GM12878 (cell line): ENCODE measurements around the gene CTIF. TPM values are rescaled to one million over a fixed set of nuclear protein-coding genes. Genes with fewer than 3 reads are reported as not detected.

Source experiments
- ATAC-seq: fragments of 200-7000 bp; cut with Tn5 transposase; 3 replicates; pipeline ENCODE4 v1.9.1; 2020; ENCODE audit warnings: mild to moderate bottlenecking, moderate library complexity
- BruUV-seq: library from RNA; stranded (reverse); fragments of 400-500 nt; replicated peaks from 2 replicates; lab custom pipeline; 2021; lab: Mats Ljungman, UMichigan
- CTCF ChIA-PET: fragments of 300-600 bp; sonication (Branson Sonifier 250); formaldehyde crosslinking; extraction: SDS; loops from one replicate; lab custom pipeline; 2021; ENCODE audit warnings: inconsistent platforms; lab: Yijun Ruan, JAX
- POLR2A ChIA-PET: fragments of 350-600 bp; formaldehyde crosslinking; extraction: SDS; loops from one replicate; lab custom pipeline; 2021; ENCODE audit warnings: inconsistent platforms; lab: Charles Lee
- RAD21 ChIA-PET: fragments of 300-600 bp; sonication (Branson Sonifier 250); formaldehyde crosslinking; loops from one replicate; lab custom pipeline; 2023; ENCODE audit warnings: antibody characterized with exemption; ENCODE audit not compliant: unreplicated experiment; lab: Charles Lee
- SMC1A ChIA-PET: fragments of 300-600 bp; sonication (Branson Sonifier 250); formaldehyde crosslinking; loops from one replicate; lab custom pipeline; 2023; ENCODE audit not compliant: unreplicated experiment, uncharacterized antibody; lab: Charles Lee
- DNase-seq: peaks from one replicate; pipeline ENCODE4 v3.0.0-alpha.2; 2011; ENCODE audit warnings: low read depth, low spot score
- FAIRE-seq: peaks from 3 replicates; lab custom pipeline; 2011; peaks lifted over from hg19 to GRCh38; lab: Jason Lieb, UNC
- H2AFZ ChIP-seq: 2 replicates; pipeline ENCODE4 v1.6.0; 2011; ENCODE audit warnings: low read depth, low read length, control low read depth; ENCODE audit not compliant: control insufficient read depth
- H3K27ac ChIP-seq: 2 replicates; pipeline ENCODE4 v1.5.1; 2011; ENCODE audit warnings: control low read depth; ENCODE audit not compliant: control insufficient read depth, insufficient read depth
- H3K27me3 ChIP-seq, 2 experiments: replicated peaks in 1 of 2; 2 replicates each; pipeline versions ENCODE4 v1.6.0 to v1.6.1; 2011; ENCODE audit warnings: low read length in 1 of 2; ENCODE audit not compliant: control insufficient read depth in 2 of 2, insufficient read depth in 2 of 2
- H3K36me3 ChIP-seq, 2 experiments: 2 replicates each; pipeline ENCODE4 v1.5.1; 2011; ENCODE audit warnings: low read length in 1 of 2; ENCODE audit not compliant: control insufficient read depth in 2 of 2, insufficient read depth in 2 of 2
- H3K4me1 ChIP-seq: 2 replicates; pipeline ENCODE4 v1.6.1; 2011; ENCODE audit warnings: mild to moderate bottlenecking, low read length, moderate library complexity, mixed read lengths; ENCODE audit not compliant: control insufficient read depth, insufficient read depth
- H3K4me2 ChIP-seq: 2 replicates; pipeline ENCODE4 v1.6.0; 2011; ENCODE audit warnings: control low read depth; ENCODE audit not compliant: control insufficient read depth, insufficient read depth
- H3K4me3 ChIP-seq: fragments of 200-600 bp; sonication (generic); 2 replicates; pipeline ENCODE4 v1.5.1; 2016
- H3K79me2 ChIP-seq: 2 replicates; pipeline ENCODE4 v1.6.0; 2011; ENCODE audit warnings: low read length; ENCODE audit not compliant: control insufficient read depth, insufficient read depth
- H3K9ac ChIP-seq: 2 replicates; pipeline ENCODE4 v1.8.0; 2011; ENCODE audit warnings: low read length, control low read depth, mixed read lengths; ENCODE audit not compliant: control insufficient read depth, insufficient read depth
- H3K9me3 ChIP-seq: replicated peaks from 3 replicates; pipeline ENCODE4 v1.5.1; 2011; ENCODE audit warnings: mild to moderate bottlenecking, low read length; ENCODE audit not compliant: control insufficient read depth, insufficient read depth
- H4K20me1 ChIP-seq: 2 replicates; pipeline ENCODE4 v1.6.0; 2011; ENCODE audit not compliant: control insufficient read depth, insufficient read depth
- ATF7 ChIP-seq: fragments of 450-650 bp; IDR thresholded peaks from 2 replicates; pipeline ENCODE4 v1.6.1; 2016; ENCODE audit warnings: low read depth, mild to moderate bottlenecking
- IKZF1 ChIP-seq: fragments of 450-650 bp; conservative IDR thresholded peaks from 2 replicates; pipeline ENCODE4 v1.6.1; 2017; ENCODE audit warnings: antibody characterized with exemption, mild to moderate bottlenecking
- IRF4 ChIP-seq: IDR thresholded peaks from 2 replicates; pipeline ENCODE4 v1.6.1; 2011; ENCODE audit warnings: low read depth, low read length
- MTA3 ChIP-seq: IDR thresholded peaks from 2 replicates; pipeline ENCODE4 v1.6.1; 2012; ENCODE audit warnings: low read length, inconsistent platforms, borderline replicate concordance
- NFXL1 ChIP-seq: fragments of 450-650 bp; IDR thresholded peaks from 2 replicates; pipeline ENCODE4 v1.6.1; 2017; ENCODE audit warnings: antibody characterized with exemption, mild to moderate bottlenecking, borderline replicate concordance
- NFYA ChIP-seq: IDR thresholded peaks from 2 replicates; pipeline ENCODE4 v1.6.1; 2011; ENCODE audit warnings: low read depth, mild to moderate bottlenecking, low read length, improper control_type of control experiment, borderline replicate concordance
- NFYB ChIP-seq: IDR thresholded peaks from 2 replicates; pipeline ENCODE4 v1.6.1; 2011; ENCODE audit warnings: low read depth, mild to moderate bottlenecking, low read length, improper control_type of control experiment, moderate library complexity; ENCODE audit not compliant: insufficient read depth
- PAX5 ChIP-seq: IDR thresholded peaks from 2 replicates; pipeline ENCODE4 v1.6.1; 2011; ENCODE audit warnings: low read depth, low read length, borderline replicate concordance
- PML ChIP-seq: IDR thresholded peaks from 2 replicates; pipeline ENCODE4 v1.6.1; 2012; ENCODE audit warnings: low read length, inconsistent platforms
- RAD51 ChIP-seq: fragments of 450-650 bp; IDR thresholded peaks from 2 replicates; pipeline ENCODE4 v1.6.1; 2016; ENCODE audit warnings: moderate library complexity, mild to moderate bottlenecking, inconsistent platforms
- RBBP5 ChIP-seq: fragments of 200-600 bp; sonication (generic); conservative IDR thresholded peaks from 2 replicates; pipeline ENCODE4 v1.6.1; 2016
- SREBF1 ChIP-seq: IDR thresholded peaks from 2 replicates; pipeline ENCODE4 v1.6.1; 2012; ENCODE audit warnings: mild to moderate bottlenecking, low read length
- SREBF2 ChIP-seq: IDR thresholded peaks from 2 replicates; pipeline ENCODE4 v1.6.1; 2012; ENCODE audit warnings: mild to moderate bottlenecking, low read length
- SUZ12 ChIP-seq: fragments of 200-600 bp; sonication (generic); IDR thresholded peaks from one replicate; pipeline ENCODE4 v1.6.1; 2018; ENCODE audit warnings: antibody characterized with exemption, mild to moderate bottlenecking; ENCODE audit not compliant: unreplicated experiment
- ZBED1 ChIP-seq: IDR thresholded peaks from 2 replicates; pipeline ENCODE4 v1.6.1; 2016; ENCODE audit warnings: borderline replicate concordance
- ZNF217 ChIP-seq: fragments of 450-650 bp; IDR thresholded peaks from 2 replicates; pipeline ENCODE4 v1.6.1; 2017; ENCODE audit warnings: antibody characterized with exemption, mild to moderate bottlenecking
- ZSCAN29 ChIP-seq: fragments of 450-650 bp; IDR thresholded peaks from 2 replicates; pipeline ENCODE4 v1.6.1; 2017; ENCODE audit warnings: mild to moderate bottlenecking, moderate library complexity
- WGBS: methylation state at CpG from one replicate; pipeline ENCODE4 v1.1.6; 2016; ENCODE audit warnings: low lambda C conversion rate; ENCODE audit not compliant: insufficient replicate concordance, insufficient coverage; ENCODE audit errors: missing lambda C conversion rate; 5-methylcytosine and 5-hydroxymethylcytosine counted together
- in situ Hi-C: fragments of 300-500 bp; cut with MboI; formaldehyde crosslinking; loops from 9 replicates; pipeline ENCODE4 v1.14.3; 2018; ENCODE audit warnings: mixed read lengths
- intact Hi-C: fragments of 100-400 bp; cut with micrococcal nuclease; formaldehyde crosslinking; loops from one replicate; pipeline ENCODE4 v1.14.2; 2022; ENCODE audit not compliant: unreplicated experiment
- polyA plus RNA-seq, 11 experiments: library from polyadenylated mRNA; depleted of rRNA in 4 of 11; unstranded in 6 of 11; stranded (reverse) in 5 of 11; fragments of >200 nt; fragmentation: Nextera tagmentation in 4 of 11; fragmentation: Illumina TruSeq in 1 of 11; extraction: Ambion mirVana in 4 of 11; extraction: Trizol in 1 of 11; gene quantifications; 1 replicate in 1 of 11; 2 replicates in 10 of 11; pipeline versions ENCODE4 v1.2.1 to v1.2.3, GENCODE V29; 2011 to 2016; ENCODE audit warnings: inconsistent platforms in 2 of 11, missing spikeins in 2 of 11, low read depth in 1 of 11
- total RNA-seq, 4 experiments: library from RNA; depleted of rRNA in 3 of 4; stranded (reverse); fragments of >200 nt in 3 of 4; fragmentation: Illumina TruSeq in 1 of 4; extraction: Trizol in 1 of 4; gene quantifications; 2 replicates each; pipeline versions ENCODE4 v1.2.1 to v1.2.3, GENCODE V29; 2013 to 2021

Gene CTIF
- total and polyA plus RNA-seq, 10 of the 15 experiments (the other 5 are each of a cell fraction or from before 2014, with no cell fraction given): 0.06 to 11.6 (median 2.5) TPM

DNA sequence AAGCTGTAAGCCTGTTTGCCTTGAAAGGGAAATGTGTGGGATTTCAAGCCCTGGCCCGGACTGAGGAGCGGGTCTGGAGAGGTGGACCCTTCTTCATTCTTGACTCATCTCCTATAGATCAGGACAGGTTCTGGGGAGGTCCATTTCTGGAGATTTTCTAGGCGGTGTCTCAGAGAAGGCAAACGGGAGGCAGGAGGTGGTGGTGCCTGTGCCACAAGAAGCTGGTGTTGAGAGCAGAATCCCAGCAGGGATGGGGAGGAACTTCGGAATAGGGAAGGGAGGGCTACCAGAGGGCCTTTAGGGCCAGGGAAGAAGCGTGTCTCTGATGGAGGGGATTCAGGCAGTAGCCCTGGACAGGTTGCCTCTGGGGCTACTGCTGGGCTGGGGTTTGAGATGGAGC lies 93.0 kb downstream of the CTIF start:
- Histone ChIP-seq H3K27me3 (no peaks in the 10 kb centered on the region), H2AFZ (no peak overlapping the region), H3K4me2 (no peak overlapping the region), H3K79me2 (no peaks in the 10 kb centered on the region), H4K20me1 (no peaks in the 10 kb centered on the region), H3K4me3 (no peak overlapping the region), H3K27ac (no peak overlapping the region), H3K4me1 (no peaks in the 10 kb centered on the region), H3K36me3 (no peaks in the 10 kb centered on the region; a peak in 1 of 4 replicates), H3K9ac (no peak overlapping the region), H3K9me3 (no peaks in the 10 kb centered on the region)
- DNase-seq: no peak
- in situ Hi-C loops (no loop called here), intact Hi-C loops (no loop called here)
- 55% methylated on average over 6 of the region's 6 CpGs for WGBS
- no peak for FAIRE-seq
- TF ChIP-seq NFYA (no peak), ZBED1 (no peak), ZSCAN29 (no peak), RBBP5 (no peak), RAD51 (no peak), NFYB (no peak), SUZ12 (no peak), NFXL1 (no peak), PML (no peak), ATF7 (no peak), SREBF1 (no peak), PAX5 (no peak), IKZF1 (no peak), ZNF217 (no peak), SREBF2 (no peak), MTA3 (no peak), IRF4 (no peak)
- POLR2A ChIA-PET: no interaction called here
- no peak for ATAC-seq
- RAD21 ChIA-PET: no interaction called here
- CTCF ChIA-PET: no interaction called here
- BruUV-seq: no TSS peak
- SMC1A ChIA-PET: no interaction called here
